ENCODE measurements around the gene LRMDA.
"Not testable (repeated sequence)": the region's sequence is repeated elsewhere in the genome, so short reads cannot be mapped to it uniquely, and the experiment has no call there.

LRMDA gene

DNA sequence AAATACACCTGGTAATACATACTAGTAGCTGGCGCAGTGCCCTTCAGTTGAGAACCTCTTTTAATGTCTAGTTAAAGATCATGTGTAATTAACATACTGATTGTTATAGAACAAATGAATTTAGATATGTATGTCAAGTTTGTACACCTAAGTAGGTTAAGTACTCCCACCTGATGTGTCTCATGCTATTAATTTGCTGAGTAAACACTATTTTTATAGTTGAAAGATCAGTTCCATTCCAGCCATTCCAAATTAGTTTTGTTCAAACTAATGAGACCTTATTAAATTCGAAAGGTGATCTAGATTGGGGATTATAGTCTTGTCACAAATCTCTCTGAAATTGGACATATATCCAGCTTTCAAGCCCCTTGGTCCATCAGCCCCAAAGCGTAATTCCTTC is 710.0 kb downstream of the LRMDA start:
- no peaks in the 10 kb centered on the region for H3K36me3 Mint-ChIP-seq (ENCODE audit: low read depth)
- no peak overlapping the region for H3K4me3 Mint-ChIP-seq
- H3K27me3 Mint-ChIP-seq (ENCODE audit: low read depth), result no peaks in the 10 kb centered on the region
- H3K9me3 Mint-ChIP-seq, result no peaks in the 10 kb centered on the region
- H3K27ac Mint-ChIP-seq, result no peak overlapping the region
- no peaks in the 10 kb centered on the region for H3K4me1 Mint-ChIP-seq (ENCODE audit: low read depth)

DNA sequence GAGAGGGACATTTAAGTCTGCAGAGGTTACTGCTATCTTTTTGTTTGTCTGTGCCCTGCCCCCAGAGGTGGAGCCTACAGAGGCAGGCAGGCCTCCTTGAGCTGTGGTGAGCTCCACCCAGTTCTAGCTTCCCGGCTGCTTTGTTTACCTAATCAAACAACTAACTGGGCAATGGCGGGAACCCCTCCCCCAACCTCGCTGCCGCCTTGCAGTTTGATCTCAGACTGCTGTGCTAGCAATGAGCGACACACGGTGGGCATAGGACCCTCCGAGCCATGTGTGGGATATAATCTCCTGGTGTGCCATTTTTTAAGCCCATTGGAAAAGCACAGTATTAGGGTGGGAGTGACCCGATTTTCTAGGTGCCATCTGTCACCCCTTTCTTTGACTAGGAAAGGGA is 716.8 kb downstream of the LRMDA start:
- not testable (repeated sequence) for H3K4me3 Mint-ChIP-seq; H3K27ac Mint-ChIP-seq; H3K4me1 Mint-ChIP-seq (ENCODE audit: low read depth); H3K27me3 Mint-ChIP-seq (ENCODE audit: low read depth); H3K36me3 Mint-ChIP-seq (ENCODE audit: low read depth)
- H3K9me3 Mint-ChIP-seq, result peaks cover 23% of the 10 kb centered on the region

DNA sequence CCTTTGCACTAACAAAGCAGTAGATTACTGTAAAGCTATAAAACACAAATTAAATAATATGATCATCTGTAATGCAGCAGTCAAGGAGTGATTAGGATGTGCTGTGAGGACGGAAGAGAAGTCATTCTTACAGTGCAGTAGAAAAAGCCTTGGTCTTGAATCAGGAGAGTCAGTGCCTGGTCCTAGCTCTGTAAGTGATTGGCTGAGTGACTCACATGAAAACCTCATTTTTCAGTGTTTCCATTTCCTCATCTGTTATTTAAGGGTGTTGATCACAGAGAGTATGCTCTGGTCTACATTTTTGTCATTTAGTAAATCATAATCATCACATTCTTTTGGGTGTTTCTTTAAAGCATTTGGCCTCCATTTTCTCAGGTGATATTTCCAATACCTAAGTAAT is 717.8 kb downstream of the LRMDA start:
- no peaks in the 10 kb centered on the region for H3K36me3 Mint-ChIP-seq (ENCODE audit: low read depth)

DNA sequence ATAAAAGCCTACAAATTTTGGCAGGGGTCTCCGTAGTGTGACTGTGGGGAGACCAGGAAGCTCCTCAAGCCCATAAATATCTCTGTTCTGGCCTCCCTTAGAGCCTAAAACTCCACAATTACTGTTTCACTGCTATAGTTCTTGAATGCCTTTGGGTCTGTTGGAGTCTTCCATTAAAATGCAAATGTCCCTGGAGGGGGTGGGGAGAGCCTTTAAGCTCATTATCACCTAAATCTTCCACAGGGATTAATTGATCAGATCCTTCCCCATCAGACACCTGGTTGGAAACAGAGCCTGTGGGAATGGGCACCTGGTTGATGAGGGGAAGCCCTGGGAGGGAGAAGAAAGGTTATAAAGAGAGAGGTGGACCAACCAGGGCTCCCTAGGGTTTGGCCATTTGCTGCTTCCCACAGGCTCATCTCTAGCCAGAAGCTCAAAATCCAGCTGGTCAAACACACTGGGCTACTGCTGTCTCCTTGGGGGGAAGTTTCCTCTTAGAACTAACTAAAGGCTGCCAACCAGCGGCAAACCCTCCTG is 718.2 kb downstream of the LRMDA start:
- Mint-ChIP-seq H3K4me1 (ENCODE audit: low read depth) (no peaks in the 10 kb centered on the region), H3K27ac (no peak overlapping the region), H3K27me3 (ENCODE audit: low read depth) (no peaks in the 10 kb centered on the region), H3K4me3 (no peak overlapping the region), H3K36me3 (ENCODE audit: low read depth) (no peaks in the 10 kb centered on the region), H3K9me3 (peaks cover 23% of the 10 kb centered on the region)

More for the DNA sequence above, 717.8 kb downstream of the LRMDA start:
- Mint-ChIP-seq H3K4me1 (ENCODE audit: low read depth) (no peaks in the 10 kb centered on the region), H3K27me3 (ENCODE audit: low read depth) (no peaks in the 10 kb centered on the region), H3K9me3 (peaks cover 23% of the 10 kb centered on the region), H3K4me3 (no peak overlapping the region), H3K27ac (no peak overlapping the region)

DNA sequence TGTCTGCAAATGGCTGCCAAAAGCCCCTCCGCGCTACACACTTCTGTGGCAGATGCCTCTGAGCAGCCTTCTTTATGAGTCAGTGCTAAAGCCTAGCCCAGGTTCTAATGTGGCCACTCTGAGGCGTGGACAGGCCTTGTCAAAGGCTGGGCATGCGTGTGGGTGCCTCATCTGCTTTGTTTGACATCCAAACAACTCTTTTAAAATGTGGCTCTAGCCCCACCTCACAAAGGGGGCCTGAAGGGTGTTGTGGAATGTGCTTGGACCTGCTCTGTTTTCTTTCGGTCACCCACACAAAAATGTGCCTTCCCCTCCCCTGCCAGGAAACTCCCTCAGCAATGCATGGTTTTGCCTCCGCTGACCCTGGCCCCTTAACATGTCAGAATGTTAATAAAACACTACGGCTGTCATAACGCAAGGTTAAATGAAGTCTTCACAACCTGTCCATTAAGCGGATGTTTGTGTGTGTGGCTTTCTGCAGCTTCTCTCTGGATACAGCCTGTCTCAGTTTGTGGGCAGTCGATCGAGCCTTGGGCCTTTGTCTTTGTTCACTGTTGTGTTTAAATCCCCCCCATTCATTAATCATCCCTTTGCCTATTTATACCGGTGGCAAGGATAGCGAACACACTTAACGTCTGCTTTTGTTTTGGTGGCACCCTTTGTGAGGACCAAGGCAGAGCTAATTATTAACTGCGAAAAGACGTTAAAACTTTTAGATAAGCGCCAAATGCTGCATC is 718.9 kb downstream of the LRMDA start:
- H3K4me1 Mint-ChIP-seq (ENCODE audit: low read depth), result no peaks in the 10 kb centered on the region

DNA sequence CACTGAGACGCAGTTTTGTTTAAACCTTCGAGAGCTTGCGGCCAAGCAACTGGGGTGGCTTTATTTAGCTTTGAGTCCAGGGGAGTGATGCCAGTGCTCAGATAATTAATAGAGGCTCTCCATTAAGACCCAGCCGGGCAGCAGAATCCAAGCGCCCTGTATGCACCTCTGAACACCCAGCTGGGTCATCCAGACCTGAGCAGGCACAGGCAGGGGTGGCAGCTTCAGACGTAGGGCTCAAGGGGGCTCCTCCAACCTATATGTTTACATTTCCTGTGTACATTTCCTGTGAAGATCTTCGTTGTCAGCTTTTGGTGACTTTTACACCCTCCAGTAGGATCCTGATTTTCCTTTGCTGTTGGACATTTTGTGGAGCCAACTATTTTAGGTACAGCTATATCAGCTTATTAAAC is 719.5 kb downstream of the LRMDA start:
- Mint-ChIP-seq H3K27ac (no peak overlapping the region), H3K36me3 (ENCODE audit: low read depth) (no peaks in the 10 kb centered on the region), H3K4me3 (no peak overlapping the region), H3K27me3 (ENCODE audit: low read depth) (no peaks in the 10 kb centered on the region), H3K9me3 (peaks cover 23% of the 10 kb centered on the region), H3K4me1 (ENCODE audit: low read depth) (no peaks in the 10 kb centered on the region)

More for the DNA sequence above, 718.9 kb downstream of the LRMDA start:
- Mint-ChIP-seq H3K4me3 (no peak overlapping the region), H3K27ac (no peak overlapping the region), H3K27me3 (ENCODE audit: low read depth) (no peaks in the 10 kb centered on the region), H3K9me3 (peaks cover 23% of the 10 kb centered on the region), H3K36me3 (ENCODE audit: low read depth) (no peaks in the 10 kb centered on the region)

DNA sequence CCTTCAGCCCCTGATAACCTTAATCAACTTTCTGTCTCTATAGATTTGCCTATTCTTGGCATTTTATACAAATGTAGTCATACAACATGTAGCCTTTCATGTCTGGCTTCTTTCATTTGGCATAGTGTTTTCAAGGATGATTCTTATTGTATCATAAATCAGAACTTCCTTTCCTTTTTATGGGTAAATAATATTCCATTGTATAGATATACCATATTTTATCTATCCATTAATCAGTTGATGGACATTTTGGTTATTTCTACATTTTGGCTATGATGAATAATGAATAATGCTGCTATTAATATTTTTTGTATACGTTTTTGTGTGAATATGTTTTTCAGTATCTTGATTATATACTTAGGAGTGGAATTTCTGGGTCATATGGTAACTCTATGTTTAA is 720.8 kb downstream of the LRMDA start:
- H3K36me3 Mint-ChIP-seq (ENCODE audit: low read depth), result no peaks in the 10 kb centered on the region
- no peaks in the 10 kb centered on the region for H3K27me3 Mint-ChIP-seq (ENCODE audit: low read depth)
- peaks cover 23% of the 10 kb centered on the region for H3K9me3 Mint-ChIP-seq
- no peak overlapping the region for H3K27ac Mint-ChIP-seq
- no peaks in the 10 kb centered on the region for H3K4me1 Mint-ChIP-seq (ENCODE audit: low read depth)
- H3K4me3 Mint-ChIP-seq, result no peak overlapping the region

DNA sequence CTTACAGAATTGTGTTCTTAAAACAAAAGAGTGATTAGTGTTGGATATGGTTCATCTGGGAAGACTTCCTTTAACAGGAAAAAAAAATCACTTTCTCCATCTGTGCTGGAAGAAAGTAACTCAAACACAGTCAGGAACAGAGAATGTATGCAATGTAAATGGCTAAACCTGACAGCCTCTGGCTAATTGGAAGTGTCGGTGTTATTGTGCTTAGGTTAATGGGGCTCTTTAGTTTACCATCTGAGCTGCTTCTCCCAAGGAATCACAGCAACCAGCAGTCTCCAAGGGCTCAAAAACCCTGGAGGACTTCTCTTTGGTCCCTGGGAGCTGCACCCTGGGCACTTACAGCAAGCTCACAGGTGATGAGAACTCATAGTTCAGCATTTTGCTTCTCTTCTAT is 724.5 kb downstream of the LRMDA start:
- no peak overlapping the region for H3K4me3 Mint-ChIP-seq

DNA sequence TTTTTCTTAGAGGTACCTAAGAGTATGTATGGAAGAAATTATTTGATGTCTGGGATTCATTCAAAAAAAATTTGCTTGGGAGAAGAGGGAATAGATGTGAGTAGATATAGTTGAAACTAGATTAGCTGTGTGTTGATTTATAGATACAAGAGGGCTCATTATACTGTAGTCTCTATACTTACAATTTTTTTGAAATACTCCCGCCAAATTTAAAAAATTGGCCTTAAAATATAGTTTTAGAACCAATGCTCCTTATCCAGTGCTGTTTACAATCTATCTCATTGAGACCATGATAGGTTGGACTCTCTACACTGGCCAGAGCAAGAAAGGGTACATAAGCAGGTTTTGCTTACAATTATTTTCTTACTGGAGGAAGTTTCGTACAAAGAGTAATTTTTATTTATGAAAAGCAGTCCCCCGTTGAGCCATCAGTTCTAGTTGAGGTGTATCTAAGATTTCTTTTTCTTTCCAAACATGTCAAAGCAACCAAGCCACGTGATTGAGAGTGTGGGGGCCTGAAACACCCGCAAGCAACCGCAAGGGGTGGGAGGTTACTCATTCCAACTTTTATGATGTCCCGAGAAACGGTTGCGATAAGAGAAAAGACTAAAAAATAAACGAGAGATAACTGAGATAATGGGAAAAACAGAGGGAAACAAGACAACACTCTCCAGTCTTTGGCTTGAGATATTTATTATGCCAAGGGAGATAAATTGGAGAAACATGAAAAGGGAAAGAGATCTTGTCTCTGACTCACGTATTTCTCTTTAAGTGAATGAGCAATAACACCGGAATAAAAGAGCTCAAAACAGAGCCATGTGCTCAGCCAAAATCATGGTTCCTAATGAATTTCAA is 729.2 kb downstream of the LRMDA start:
- Mint-ChIP-seq H3K9me3 (peaks cover 6% of the 10 kb centered on the region), H3K27me3 (ENCODE audit: low read depth) (no peaks in the 10 kb centered on the region), H3K4me1 (ENCODE audit: low read depth) (no peaks in the 10 kb centered on the region), H3K4me3 (no peak overlapping the region), H3K27ac (no peak overlapping the region), H3K36me3 (ENCODE audit: low read depth) (no peaks in the 10 kb centered on the region)

More for the DNA sequence above, 724.5 kb downstream of the LRMDA start:
- peaks cover 10% of the 10 kb centered on the region for H3K9me3 Mint-ChIP-seq
- H3K4me1 Mint-ChIP-seq (ENCODE audit: low read depth), result no peaks in the 10 kb centered on the region
- H3K27me3 Mint-ChIP-seq (ENCODE audit: low read depth), result no peaks in the 10 kb centered on the region
- no peak overlapping the region for H3K27ac Mint-ChIP-seq
- no peaks in the 10 kb centered on the region for H3K36me3 Mint-ChIP-seq (ENCODE audit: low read depth)

DNA sequence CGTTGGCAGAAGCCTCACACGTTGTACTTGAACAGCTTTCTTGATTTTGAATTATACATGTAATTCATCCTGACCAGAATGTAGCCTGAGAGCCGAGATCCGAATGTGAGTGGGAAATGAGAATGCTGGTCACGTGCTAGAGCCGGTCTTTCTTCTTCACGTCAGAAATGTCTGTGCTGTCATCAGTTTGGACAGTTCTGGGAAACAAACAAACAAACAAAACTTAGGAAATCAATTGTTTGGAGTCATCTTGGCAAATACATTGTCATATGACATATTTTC is 729.8 kb downstream of the LRMDA start:
- no peak overlapping the region for H3K4me3 Mint-ChIP-seq
- no peaks in the 10 kb centered on the region for H3K4me1 Mint-ChIP-seq (ENCODE audit: low read depth)
- no peaks in the 10 kb centered on the region for H3K36me3 Mint-ChIP-seq (ENCODE audit: low read depth)

DNA sequence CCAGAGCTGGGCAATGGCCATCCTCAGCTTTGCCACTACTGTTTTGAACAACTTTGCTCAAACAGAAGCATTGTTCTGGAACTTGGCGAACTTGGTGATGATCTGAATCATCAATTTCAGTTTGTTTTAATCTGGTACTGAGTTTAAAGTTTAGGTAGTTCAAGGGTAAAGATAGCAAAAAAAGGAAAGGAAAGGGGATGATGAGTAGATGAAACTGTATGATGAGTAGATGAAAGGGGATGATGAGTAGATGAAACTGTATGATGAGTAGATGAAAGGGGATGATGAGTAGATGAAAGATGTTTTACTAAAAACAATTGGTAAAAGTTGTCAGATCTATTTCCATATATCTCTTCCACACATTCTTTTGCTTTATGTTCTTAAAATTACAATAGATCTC is 737.0 kb downstream of the LRMDA start:
- peaks cover 2% of the 10 kb centered on the region for H3K36me3 Mint-ChIP-seq (ENCODE audit: low read depth)
- no peak overlapping the region for H3K4me3 Mint-ChIP-seq
- no peak overlapping the region for H3K27ac Mint-ChIP-seq
- peaks cover 24% of the 10 kb centered on the region for H3K9me3 Mint-ChIP-seq
- no peaks in the 10 kb centered on the region for H3K27me3 Mint-ChIP-seq (ENCODE audit: low read depth)
- H3K4me1 Mint-ChIP-seq (ENCODE audit: low read depth), result no peaks in the 10 kb centered on the region

More for the DNA sequence above, 729.8 kb downstream of the LRMDA start:
- H3K27ac Mint-ChIP-seq, result no peak overlapping the region
- H3K27me3 Mint-ChIP-seq (ENCODE audit: low read depth), result no peaks in the 10 kb centered on the region
- peaks cover 11% of the 10 kb centered on the region for H3K9me3 Mint-ChIP-seq

DNA sequence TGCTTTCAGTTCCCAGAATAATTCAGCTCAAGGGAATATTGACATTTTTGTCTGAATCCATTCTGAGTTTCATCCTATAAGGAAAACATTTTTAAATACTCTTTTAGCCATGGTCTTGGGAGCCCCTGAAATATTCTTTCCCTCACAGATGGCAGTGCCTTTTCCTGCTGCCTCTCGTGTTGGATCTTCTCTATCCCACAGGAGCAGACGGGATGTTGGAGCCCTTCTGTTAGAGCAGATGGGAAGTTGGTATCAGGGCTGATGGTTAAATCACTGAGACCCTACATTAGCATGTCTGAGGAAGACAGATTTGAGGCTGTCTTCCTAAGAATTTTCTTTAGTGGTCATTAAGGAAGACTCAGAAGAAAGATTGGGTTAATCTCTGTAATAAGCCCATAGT is 737.8 kb downstream of the LRMDA start:
- Mint-ChIP-seq H3K36me3 (ENCODE audit: low read depth) (peaks cover 2% of the 10 kb centered on the region), H3K27me3 (ENCODE audit: low read depth) (no peaks in the 10 kb centered on the region)

DNA sequence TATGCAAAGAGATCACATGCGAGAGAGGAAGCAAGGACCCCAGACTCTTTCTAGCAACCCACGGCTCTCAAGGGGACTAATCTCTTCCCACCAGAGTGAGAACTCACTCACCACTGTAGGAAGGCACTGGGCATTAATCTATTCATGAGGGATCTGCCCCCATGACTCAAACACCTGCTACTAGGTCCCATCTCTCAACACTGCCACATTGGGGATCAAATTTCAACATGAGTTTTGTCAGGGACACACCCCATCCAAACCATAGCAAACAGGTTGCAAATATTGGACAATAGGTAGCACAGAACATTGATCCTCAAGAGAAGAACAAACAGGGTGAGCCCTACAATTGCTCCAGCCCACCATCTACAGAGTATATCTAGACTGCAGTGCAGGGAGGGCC is 740.6 kb downstream of the LRMDA start:
- Mint-ChIP-seq H3K27me3 (ENCODE audit: low read depth) (no peaks in the 10 kb centered on the region), H3K36me3 (ENCODE audit: low read depth) (no peaks in the 10 kb centered on the region), H3K27ac (no peak overlapping the region), H3K4me1 (ENCODE audit: low read depth) (no peaks in the 10 kb centered on the region), H3K4me3 (no peak overlapping the region), H3K9me3 (peaks cover 11% of the 10 kb centered on the region)

More for the DNA sequence above, 737.8 kb downstream of the LRMDA start:
- Mint-ChIP-seq H3K4me1 (ENCODE audit: low read depth) (no peaks in the 10 kb centered on the region), H3K4me3 (no peak overlapping the region), H3K27ac (no peak overlapping the region), H3K9me3 (peaks cover 24% of the 10 kb centered on the region)

DNA sequence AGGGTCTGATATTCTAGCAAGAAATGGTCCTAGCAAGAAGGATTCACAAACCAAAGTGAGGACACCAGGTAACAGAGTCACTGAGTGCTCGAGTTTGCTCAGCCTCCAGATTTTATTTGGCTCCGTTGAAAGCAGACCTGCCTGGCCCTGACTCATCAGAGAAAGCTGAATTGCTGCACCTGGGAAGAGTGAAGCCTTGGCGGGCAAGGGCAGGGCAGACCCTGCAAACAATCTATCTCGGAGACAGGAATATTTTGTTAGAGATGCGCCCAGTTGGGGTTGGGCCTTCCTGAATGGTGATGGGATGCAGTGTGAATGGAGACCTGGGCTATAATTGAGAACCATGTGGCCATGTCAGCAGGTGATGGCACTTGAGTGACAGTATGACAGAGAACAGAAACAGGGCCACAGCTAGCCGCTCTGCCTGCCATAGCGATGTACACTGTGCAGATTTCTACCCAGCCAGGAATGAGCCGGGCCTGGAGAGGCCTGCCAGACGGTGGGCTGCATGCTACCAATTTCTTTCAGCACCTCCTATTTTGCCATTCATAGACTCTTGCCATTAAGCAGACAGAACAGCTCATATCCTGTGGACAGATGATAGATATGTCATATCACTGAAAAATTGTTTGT is 744.2 kb downstream of the LRMDA start:
- no peaks in the 10 kb centered on the region for H3K4me1 Mint-ChIP-seq (ENCODE audit: low read depth)
- H3K27ac Mint-ChIP-seq, result no peak overlapping the region
- H3K27me3 Mint-ChIP-seq (ENCODE audit: low read depth), result no peaks in the 10 kb centered on the region
- no peak overlapping the region for H3K4me3 Mint-ChIP-seq
- H3K36me3 Mint-ChIP-seq (ENCODE audit: low read depth), result no peaks in the 10 kb centered on the region
- peaks cover 13% of the 10 kb centered on the region for H3K9me3 Mint-ChIP-seq

DNA sequence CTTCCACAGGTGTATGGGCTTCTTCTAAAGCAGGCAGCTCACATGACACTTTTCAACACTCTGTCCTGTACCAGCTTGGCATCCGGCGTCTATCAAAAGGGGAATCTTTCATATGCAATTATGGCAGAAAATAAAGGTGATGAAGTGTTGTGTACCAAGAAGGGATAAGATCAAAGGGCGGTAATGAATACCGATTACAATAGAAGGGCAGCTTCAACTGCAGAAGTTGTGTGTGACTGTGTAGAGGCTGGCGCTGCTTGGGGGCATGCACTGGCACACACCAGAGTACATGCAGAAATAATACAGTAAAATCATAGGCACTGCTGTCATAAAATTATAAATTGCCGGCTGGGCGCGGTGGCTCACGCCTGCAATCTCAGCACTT is 744.7 kb downstream of the LRMDA start:
- Mint-ChIP-seq H3K4me3 (no peak overlapping the region), H3K36me3 (ENCODE audit: low read depth) (no peaks in the 10 kb centered on the region), H3K4me1 (ENCODE audit: low read depth) (no peaks in the 10 kb centered on the region), H3K27me3 (ENCODE audit: low read depth) (no peaks in the 10 kb centered on the region), H3K27ac (no peak overlapping the region), H3K9me3 (peaks cover 13% of the 10 kb centered on the region)

Data from T-helper 1 cell treated with Interleukin-12 subunit alpha and Interleukin-12 subunit beta and Interleukin-4 antibody, amounts not matched to agents 30 μg/mL and 1 μg/mL, for 36 hours (primary cell).